ENCODE results near the gene CHD5.

CHD5 gene

GRCh38 chr1:6075748-6076147 lies 104.4 kb downstream of the CHD5 start:
- Histone ChIP-seq H3K36me3 (ENCODE audit: control insufficient read depth in 1 of 2, insufficient read depth in 2 of 2, low read length in 2 of 2) (no peaks in the 10 kb centered on the region), H3K9ac (ENCODE audit: low read length) (no peak overlapping the region), H3K4me1 (ENCODE audit: control insufficient read depth in 1 of 2, insufficient read depth in 2 of 2, low read length in 2 of 2) (no peaks in the 10 kb centered on the region), H3K4me2 (ENCODE audit: low read length) (no peak overlapping the region), H4K8ac (ENCODE audit: low read depth, low read length) (no peak overlapping the region), H4K12ac (ENCODE audit: low read depth, low read length) (no peak overlapping the region), H4K91ac (ENCODE audit: low read depth, low read length) (no peak overlapping the region), H3K14ac (ENCODE audit: low read length) (no peak overlapping the region), H3K27ac (ENCODE audit: low read depth, low read length) (no peak overlapping the region), H2BK120ac (ENCODE audit: insufficient read depth, low read length, poor library complexity) (no peak overlapping the region), H3K79me2 (ENCODE audit: control insufficient read depth, insufficient read depth, low read length, poor library complexity) (no peaks in the 10 kb centered on the region), H3K23ac (ENCODE audit: low read length) (no peak overlapping the region), H3K18ac (ENCODE audit: low read length) (no peak overlapping the region), H2BK12ac (ENCODE audit: low read length) (no peak overlapping the region), H3K79me1 (ENCODE audit: low read length) (no peaks in the 10 kb centered on the region), H3K4me3 (ENCODE audit: low read depth, low read length) (no peak overlapping the region), H3K4ac (ENCODE audit: low read depth, low read length) (no peak overlapping the region), H2BK5ac (ENCODE audit: low read depth, low read length, poor library complexity) (no peak overlapping the region), H3K27me3 (ENCODE audit: insufficient read depth, low read length) (no peaks in the 10 kb centered on the region), H2AFZ (ENCODE audit: insufficient read depth, low read length, poor library complexity) (no peak overlapping the region), H3K9me3 (ENCODE audit: insufficient read depth, low read depth, low read length) (peaks cover 2% of the 10 kb centered on the region), H2AK5ac (ENCODE audit: low read length) (no peak overlapping the region)
- WGBS (ENCODE audit: extremely low coverage, insufficient coverage, insufficient read length), result no CpG with 5 or more reads among the region's 3 CpGs
- DNase-seq, result no peak

GRCh38 chr1:6074192-6074901 lies 105.8 kb downstream of the CHD5 start:
- Histone ChIP-seq H3K9me3 (ENCODE audit: insufficient read depth, low read depth, low read length) (peaks cover 2% of the 10 kb centered on the region), H3K27me3 (ENCODE audit: insufficient read depth, low read length) (no peaks in the 10 kb centered on the region), H3K27ac (ENCODE audit: low read depth, low read length) (no peak overlapping the region), H3K79me2 (ENCODE audit: control insufficient read depth, insufficient read depth, low read length, poor library complexity) (no peaks in the 10 kb centered on the region), H3K4me2 (ENCODE audit: low read length) (no peak overlapping the region), H3K4ac (ENCODE audit: low read depth, low read length) (no peak overlapping the region), H3K36me3 (ENCODE audit: control insufficient read depth in 1 of 2, insufficient read depth in 2 of 2, low read length in 2 of 2) (no peaks in the 10 kb centered on the region), H2BK12ac (ENCODE audit: low read length) (no peak overlapping the region), H2BK5ac (ENCODE audit: low read depth, low read length, poor library complexity) (no peak overlapping the region), H3K4me3 (ENCODE audit: low read depth, low read length) (no peak overlapping the region), H3K79me1 (ENCODE audit: low read length) (no peaks in the 10 kb centered on the region), H3K23ac (ENCODE audit: low read length) (no peak overlapping the region), H4K91ac (ENCODE audit: low read depth, low read length) (peak overlapping the region; percentile 31), H4K12ac (ENCODE audit: low read depth, low read length) (no peak overlapping the region), H3K4me1 (ENCODE audit: control insufficient read depth in 1 of 2, insufficient read depth in 2 of 2, low read length in 2 of 2) (no peaks in the 10 kb centered on the region), H3K14ac (ENCODE audit: low read length) (no peak overlapping the region), H2AFZ (ENCODE audit: insufficient read depth, low read length, poor library complexity) (no peak overlapping the region), H3K18ac (ENCODE audit: low read length) (no peak overlapping the region), H4K8ac (ENCODE audit: low read depth, low read length) (no peak overlapping the region), H2BK120ac (ENCODE audit: insufficient read depth, low read length, poor library complexity) (no peak overlapping the region), H3K9ac (ENCODE audit: low read length) (no peak overlapping the region), H2AK5ac (ENCODE audit: low read length) (no peak overlapping the region)
- peak in 1 of 2 donors; percentile 29 for DNase-seq
- WGBS (ENCODE audit: extremely low coverage, insufficient coverage, insufficient read length), result no CpG with 5 or more reads among the region's 21 CpGs

DNA sequence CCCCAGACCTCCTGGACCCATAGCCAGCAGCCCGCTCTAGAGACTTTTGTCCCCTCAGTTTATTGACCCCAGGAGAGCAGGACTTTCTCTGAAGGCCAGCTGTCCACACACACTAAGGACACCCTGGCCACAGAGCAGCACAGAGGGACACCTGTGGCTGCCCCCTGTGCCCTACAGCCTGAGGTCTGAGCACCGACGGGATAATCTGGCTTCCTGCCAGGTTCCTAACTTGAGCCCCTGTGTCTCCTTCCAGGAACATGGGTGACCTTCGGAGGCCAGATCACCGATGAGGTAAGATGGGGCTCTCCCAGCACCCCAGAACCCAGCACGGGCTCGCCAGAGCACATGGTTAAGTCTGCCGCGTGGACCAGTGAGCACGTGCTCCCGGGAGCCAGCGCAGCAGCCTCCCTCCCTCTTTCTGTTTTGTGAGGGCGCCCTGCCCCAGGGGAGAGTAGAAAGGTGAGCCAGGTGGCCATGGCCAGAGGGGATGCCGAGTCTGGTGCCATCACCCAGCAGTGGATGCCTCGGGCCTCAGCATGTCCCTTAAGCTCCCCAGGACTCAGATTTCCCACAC lies 106.6 kb downstream of the CHD5 start:
- peak in 1 of 2 donors; percentile 10 for DNase-seq
- H3K4ac ChIP-seq (ENCODE audit: low read depth, low read length), result no peak overlapping the region
- H3K27ac ChIP-seq (ENCODE audit: low read depth, low read length), result no peak overlapping the region
- H2BK5ac ChIP-seq (ENCODE audit: low read depth, low read length, poor library complexity), result no peak overlapping the region
- H2AFZ ChIP-seq (ENCODE audit: insufficient read depth, low read length, poor library complexity), result no peak overlapping the region
- H3K4me1 ChIP-seq (ENCODE audit: control insufficient read depth in 1 of 2, insufficient read depth in 2 of 2, low read length in 2 of 2), result no peaks in the 10 kb centered on the region
- no peak overlapping the region for H3K14ac ChIP-seq (ENCODE audit: low read length)
- peak overlapping the region; percentile 31 for H4K91ac ChIP-seq (ENCODE audit: low read depth, low read length)
- H3K9ac ChIP-seq (ENCODE audit: low read length), result no peak overlapping the region
- no peak overlapping the region for H3K18ac ChIP-seq (ENCODE audit: low read length)
- no peaks in the 10 kb centered on the region for H3K79me1 ChIP-seq (ENCODE audit: low read length)
- peak overlapping the region; percentile 4 for H2BK12ac ChIP-seq (ENCODE audit: low read length)
- H3K79me2 ChIP-seq (ENCODE audit: control insufficient read depth, insufficient read depth, low read length, poor library complexity), result no peaks in the 10 kb centered on the region
- no peak overlapping the region for H3K4me2 ChIP-seq (ENCODE audit: low read length)
- H3K4me3 ChIP-seq (ENCODE audit: low read depth, low read length), result no peak overlapping the region
- no peak overlapping the region for H4K12ac ChIP-seq (ENCODE audit: low read depth, low read length)
- H2BK120ac ChIP-seq (ENCODE audit: insufficient read depth, low read length, poor library complexity), result no peak overlapping the region
- no peaks in the 10 kb centered on the region for H3K36me3 ChIP-seq (ENCODE audit: control insufficient read depth in 1 of 2, insufficient read depth in 2 of 2, low read length in 2 of 2)
- WGBS (ENCODE audit: extremely low coverage, insufficient coverage, insufficient read length), result no CpG with 5 or more reads among the region's 15 CpGs
- no peak overlapping the region for H4K8ac ChIP-seq (ENCODE audit: low read depth, low read length)
- H3K27me3 ChIP-seq (ENCODE audit: insufficient read depth, low read length), result no peaks in the 10 kb centered on the region
- H3K9me3 ChIP-seq (ENCODE audit: insufficient read depth, low read depth, low read length), result no peaks in the 10 kb centered on the region
- no peak overlapping the region for H3K23ac ChIP-seq (ENCODE audit: low read length)
- H2AK5ac ChIP-seq (ENCODE audit: low read length), result no peak overlapping the region

DNA sequence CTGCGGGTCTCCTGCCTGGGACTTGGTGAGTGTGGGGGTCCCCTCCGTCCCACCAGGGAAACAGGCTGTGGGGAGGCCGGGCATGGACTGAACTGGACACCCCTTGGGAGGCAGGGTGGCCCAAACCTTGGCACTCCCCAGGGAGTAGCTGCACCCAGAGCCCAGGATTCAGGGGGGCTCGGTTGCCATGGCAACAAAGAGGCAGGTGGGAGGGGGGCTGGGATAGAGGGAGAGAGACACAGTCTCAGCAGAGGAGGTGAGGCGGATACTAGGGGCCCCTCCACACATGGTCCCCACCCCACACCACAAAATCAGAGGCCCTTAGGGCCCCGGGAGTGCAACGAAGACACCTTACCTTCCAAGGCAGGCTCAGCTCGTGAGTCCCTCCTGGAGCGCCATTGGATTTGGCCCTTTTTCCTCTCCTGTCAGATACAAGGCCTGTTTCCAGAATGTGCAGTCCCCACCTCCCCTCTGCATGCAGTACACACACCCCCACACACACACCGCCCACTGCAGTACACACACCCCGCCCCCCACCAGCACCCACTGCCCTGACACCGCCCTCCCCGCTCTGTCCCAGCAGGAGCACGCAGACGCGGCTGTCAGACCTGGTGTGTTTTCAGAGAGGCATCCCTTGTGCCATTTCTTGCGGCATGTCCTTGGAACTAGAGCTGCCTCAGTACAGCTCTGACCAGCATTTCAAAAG lies 107.2 kb downstream of the CHD5 start:
- no peak overlapping the region for H3K4ac ChIP-seq (ENCODE audit: low read depth, low read length)
- no peak for DNase-seq
- H3K4me3 ChIP-seq (ENCODE audit: low read depth, low read length), result no peak overlapping the region
- no peak overlapping the region for H4K91ac ChIP-seq (ENCODE audit: low read depth, low read length)
- no peak overlapping the region for H2AK5ac ChIP-seq (ENCODE audit: low read length)
- no peaks in the 10 kb centered on the region for H3K36me3 ChIP-seq (ENCODE audit: control insufficient read depth in 1 of 2, insufficient read depth in 2 of 2, low read length in 2 of 2)
- H3K18ac ChIP-seq (ENCODE audit: low read length), result no peak overlapping the region
- no peak overlapping the region for H4K8ac ChIP-seq (ENCODE audit: low read depth, low read length)
- H2BK5ac ChIP-seq (ENCODE audit: low read depth, low read length, poor library complexity), result no peak overlapping the region
- no peak overlapping the region for H3K9ac ChIP-seq (ENCODE audit: low read length)
- H3K27ac ChIP-seq (ENCODE audit: low read depth, low read length), result no peak overlapping the region
- no peaks in the 10 kb centered on the region for H3K79me1 ChIP-seq (ENCODE audit: low read length)
- H3K4me2 ChIP-seq (ENCODE audit: low read length), result no peak overlapping the region
- no peak overlapping the region for H3K14ac ChIP-seq (ENCODE audit: low read length)
- H3K9me3 ChIP-seq (ENCODE audit: insufficient read depth, low read depth, low read length), result no peaks in the 10 kb centered on the region
- H3K23ac ChIP-seq (ENCODE audit: low read length), result no peak overlapping the region
- no peaks in the 10 kb centered on the region for H3K27me3 ChIP-seq (ENCODE audit: insufficient read depth, low read length)
- H3K79me2 ChIP-seq (ENCODE audit: control insufficient read depth, insufficient read depth, low read length, poor library complexity), result no peaks in the 10 kb centered on the region
- no peak overlapping the region for H2BK120ac ChIP-seq (ENCODE audit: insufficient read depth, low read length, poor library complexity)
- no peak overlapping the region for H2BK12ac ChIP-seq (ENCODE audit: low read length)
- H4K12ac ChIP-seq (ENCODE audit: low read depth, low read length), result no peak overlapping the region
- WGBS (ENCODE audit: extremely low coverage, insufficient coverage, insufficient read length), result no CpG with 5 or more reads among the region's 17 CpGs
- no peak overlapping the region for H2AFZ ChIP-seq (ENCODE audit: insufficient read depth, low read length, poor library complexity)
- no peaks in the 10 kb centered on the region for H3K4me1 ChIP-seq (ENCODE audit: control insufficient read depth in 1 of 2, insufficient read depth in 2 of 2, low read length in 2 of 2)

Measured in trophoblast cell (in vitro differentiated cells and primary cell).